A673 (cell line): ENCODE measurements around the gene CTXN3.

Source experiments
- EZH2 ChIP-seq: fragments of 200-600 bp; sonication (generic); IDR thresholded peaks from 2 replicates; pipeline ENCODE4 v1.6.1; 2017; ENCODE audit warnings: borderline replicate concordance, low read depth, mild to moderate bottlenecking, mixed read lengths, antibody characterized with exemption, low read length; ENCODE audit not compliant: poor library complexity, severe bottlenecking
- TF ChIP-seq, protein P1 (sequence below): fragments of 300-800, 200-600 bp; sonication (generic); conservative IDR thresholded peaks from 2 replicates; pipeline ENCODE4 v1.5.1; 2017; ENCODE audit warnings: low read depth, mild to moderate bottlenecking, antibody characterized with exemption, low read length, moderate library complexity, mixed read lengths

DNA sequence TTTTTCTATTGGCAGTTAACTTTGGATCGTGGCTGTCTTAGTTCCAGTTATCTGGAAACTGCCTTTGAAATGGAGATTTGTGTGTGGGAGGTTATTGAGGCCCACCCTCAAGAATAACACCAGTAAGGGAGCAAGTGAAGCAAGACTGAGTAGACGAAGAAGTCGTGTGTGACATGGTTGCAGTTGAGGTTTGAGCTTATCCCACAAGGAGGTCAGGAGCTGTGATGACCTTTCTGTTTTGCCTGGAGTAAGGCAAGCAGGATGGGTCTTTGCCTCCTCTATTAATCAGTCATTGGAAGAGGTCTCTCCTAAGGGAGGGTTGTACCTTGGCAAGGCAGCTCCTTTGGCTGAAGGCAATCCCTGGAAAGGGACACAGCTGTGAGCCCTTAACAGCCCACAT is 49.6 kb upstream of the CTXN3 start:
- TF ChIP-seq EZH2 = no peak
- TF ChIP-seq, protein P1, sequence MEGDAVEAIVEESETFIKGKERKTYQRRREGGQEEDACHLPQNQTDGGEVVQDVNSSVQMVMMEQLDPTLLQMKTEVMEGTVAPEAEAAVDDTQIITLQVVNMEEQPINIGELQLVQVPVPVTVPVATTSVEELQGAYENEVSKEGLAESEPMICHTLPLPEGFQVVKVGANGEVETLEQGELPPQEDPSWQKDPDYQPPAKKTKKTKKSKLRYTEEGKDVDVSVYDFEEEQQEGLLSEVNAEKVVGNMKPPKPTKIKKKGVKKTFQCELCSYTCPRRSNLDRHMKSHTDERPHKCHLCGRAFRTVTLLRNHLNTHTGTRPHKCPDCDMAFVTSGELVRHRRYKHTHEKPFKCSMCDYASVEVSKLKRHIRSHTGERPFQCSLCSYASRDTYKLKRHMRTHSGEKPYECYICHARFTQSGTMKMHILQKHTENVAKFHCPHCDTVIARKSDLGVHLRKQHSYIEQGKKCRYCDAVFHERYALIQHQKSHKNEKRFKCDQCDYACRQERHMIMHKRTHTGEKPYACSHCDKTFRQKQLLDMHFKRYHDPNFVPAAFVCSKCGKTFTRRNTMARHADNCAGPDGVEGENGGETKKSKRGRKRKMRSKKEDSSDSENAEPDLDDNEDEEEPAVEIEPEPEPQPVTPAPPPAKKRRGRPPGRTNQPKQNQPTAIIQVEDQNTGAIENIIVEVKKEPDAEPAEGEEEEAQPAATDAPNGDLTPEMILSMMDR = no peak
